Ramos (cell line): ENCODE results near the gene UBL7.
"Not testable (repeated sequence)": the region's sequence is repeated elsewhere in the genome, so short reads cannot be mapped to it uniquely, and the experiment has no call there.

ENCODE experiments used
- in situ Hi-C: fragments of 300-500 bp; cut with MboI; formaldehyde crosslinking; loops from one replicate; pipeline ENCODE4 v1.14.3; 2022; ENCODE audit warnings: low sequenced_read_pairs; ENCODE audit not compliant: unreplicated experiment

UBL7 gene

GRCh38 chr15:74460871-74461846, at the start of gene UBL7:
Gene UBL7, minus strand, starts transcription at chr15:74461160. Its CDS starts 2,293 bp downstream, at chr15:74458867.
- in situ Hi-C loops, result no loop called here

GRCh38 chr15:74506515-74506840, 45.5 kb upstream of the UBL7 start:
- in situ Hi-C loops, result no loop called here

- in situ Hi-C loops, result no loop called here
Observed at GRCh38 chr15:74505837-74506514, 45.0 kb upstream of the UBL7 start.

GRCh38 chr15:74504836-74505235, 43.9 kb upstream of the UBL7 start:
- in situ Hi-C loops, result no loop called here

- in situ Hi-C loops, result no loop called here
Observed at GRCh38 chr15:74504418-74504817, 43.5 kb upstream of the UBL7 start.

GRCh38 chr15:74502301-74502700, 41.3 kb upstream of the UBL7 start:
- in situ Hi-C loops, result no loop called here

- in situ Hi-C loops, result no loop called here
Observed at GRCh38 chr15:74500401-74500800, 39.4 kb upstream of the UBL7 start.

- in situ Hi-C loops, result no loop called here
Observed at GRCh38 chr15:74499366-74499765, 38.4 kb upstream of the UBL7 start.

- in situ Hi-C loops, result no loop called here
Observed at GRCh38 chr15:74497584-74497983, 36.6 kb upstream of the UBL7 start.

GRCh38 chr15:74496648-74497047, 35.7 kb upstream of the UBL7 start:
- in situ Hi-C loops, result no loop called here

- in situ Hi-C loops, result no loop called here
Observed at GRCh38 chr15:74490339-74490689, 29.4 kb upstream of the UBL7 start.

GRCh38 chr15:74489518-74490338, 28.8 kb upstream of the UBL7 start:
- in situ Hi-C loops, result no loop called here

- in situ Hi-C loops, result no loop called here
Observed at GRCh38 chr15:74488776-74489175, 27.8 kb upstream of the UBL7 start.

GRCh38 chr15:74482661-74483060, 21.7 kb upstream of the UBL7 start:
- in situ Hi-C loops, result no loop called here

- in situ Hi-C loops, result not testable (repeated sequence)
Observed at GRCh38 chr15:74480364-74480763, 19.4 kb upstream of the UBL7 start.

GRCh38 chr15:74471621-74472020, 10.7 kb upstream of the UBL7 start:
- in situ Hi-C loops, result not testable (repeated sequence)

- in situ Hi-C loops, result no loop called here
Observed at GRCh38 chr15:74470631-74471395, 9.9 kb upstream of the UBL7 start.

- in situ Hi-C loops, result no loop called here
Observed at GRCh38 chr15:74468341-74469032, 7.5 kb upstream of the UBL7 start.

GRCh38 chr15:74466570-74466969, 5.6 kb upstream of the UBL7 start:
- in situ Hi-C loops, result no loop called here
